ENCODE data around the gene POLN. TPM values are rescaled to one million over a fixed set of nuclear protein-coding genes. Genes with fewer than 3 reads are reported as not detected.

POLN gene
- total RNA-seq, 2 experiments from 2014 or later, result 4.0 to 4.4 TPM

- Histone ChIP-seq H2AFZ (ENCODE audit: low read length) (peak overlapping the region; percentile 74; the same call in 1 of the 2 replicates), H3K4me2 (ENCODE audit: low read length) (peak overlapping the region; percentile 46), H3K36me3 (ENCODE audit: insufficient read depth, low read length) (peaks cover 16% of the 10 kb centered on the region), H3K27ac (ENCODE audit: low read depth, low read length, poor library complexity, severe bottlenecking) (no peak overlapping the region), H3K9me3 (ENCODE audit: low read length) (no peaks in the 10 kb centered on the region), H3K9me2 (ENCODE audit: insufficient read depth, low read length) (no peaks in the 10 kb centered on the region), H3K4me3 (ENCODE audit: low read depth, low read length, poor library complexity, severe bottlenecking) (no peak overlapping the region), H3K4me1 (ENCODE audit: insufficient read depth, low read length, poor library complexity, severe bottlenecking) (peaks cover 37% of the 10 kb centered on the region), H3K79me2 (ENCODE audit: insufficient read depth, low read depth, low read length) (peaks cover 27% of the 10 kb centered on the region), H4K20me1 (ENCODE audit: insufficient read depth, low read length) (peaks cover 22% of the 10 kb centered on the region)
- CTCF ChIA-PET (ENCODE audit: unreplicated experiment), result no interaction called here
- BruUV-seq (replicated peaks), result no TSS peak
- DNase-seq (ENCODE audit: low spot score), result peak; percentile 61
- TF ChIP-seq, protein P1, sequence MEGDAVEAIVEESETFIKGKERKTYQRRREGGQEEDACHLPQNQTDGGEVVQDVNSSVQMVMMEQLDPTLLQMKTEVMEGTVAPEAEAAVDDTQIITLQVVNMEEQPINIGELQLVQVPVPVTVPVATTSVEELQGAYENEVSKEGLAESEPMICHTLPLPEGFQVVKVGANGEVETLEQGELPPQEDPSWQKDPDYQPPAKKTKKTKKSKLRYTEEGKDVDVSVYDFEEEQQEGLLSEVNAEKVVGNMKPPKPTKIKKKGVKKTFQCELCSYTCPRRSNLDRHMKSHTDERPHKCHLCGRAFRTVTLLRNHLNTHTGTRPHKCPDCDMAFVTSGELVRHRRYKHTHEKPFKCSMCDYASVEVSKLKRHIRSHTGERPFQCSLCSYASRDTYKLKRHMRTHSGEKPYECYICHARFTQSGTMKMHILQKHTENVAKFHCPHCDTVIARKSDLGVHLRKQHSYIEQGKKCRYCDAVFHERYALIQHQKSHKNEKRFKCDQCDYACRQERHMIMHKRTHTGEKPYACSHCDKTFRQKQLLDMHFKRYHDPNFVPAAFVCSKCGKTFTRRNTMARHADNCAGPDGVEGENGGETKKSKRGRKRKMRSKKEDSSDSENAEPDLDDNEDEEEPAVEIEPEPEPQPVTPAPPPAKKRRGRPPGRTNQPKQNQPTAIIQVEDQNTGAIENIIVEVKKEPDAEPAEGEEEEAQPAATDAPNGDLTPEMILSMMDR (conservative IDR thresholded peaks at IDR 0.05; ENCODE audit: low read length), result peak; percentile 78
- no peak for TF ChIP-seq EZH2phosphoT487 (IDR thresholded peaks at IDR 0.05; ENCODE audit: borderline replicate concordance, low read depth, low read length)
- intact Hi-C loops (cut with micrococcal nuclease; ENCODE audit: unreplicated experiment), result loop anchor here (2.0 to 5.0 kb wide), 4 partner anchors 48 to 522 kb away; partner anchors contain the start of genes NELFA, RNF4, TACC3 and TMEM129
- POLR2A ChIA-PET, result interaction anchor here (1.0 kb wide), 1 partner anchor 38 kb away, joined by 4 read pairs; no protein-coding TSS in a partner anchor
Measured at GRCh38 chr4:2243681-2244380, 1.9 kb upstream of the POLN start.

DNA sequence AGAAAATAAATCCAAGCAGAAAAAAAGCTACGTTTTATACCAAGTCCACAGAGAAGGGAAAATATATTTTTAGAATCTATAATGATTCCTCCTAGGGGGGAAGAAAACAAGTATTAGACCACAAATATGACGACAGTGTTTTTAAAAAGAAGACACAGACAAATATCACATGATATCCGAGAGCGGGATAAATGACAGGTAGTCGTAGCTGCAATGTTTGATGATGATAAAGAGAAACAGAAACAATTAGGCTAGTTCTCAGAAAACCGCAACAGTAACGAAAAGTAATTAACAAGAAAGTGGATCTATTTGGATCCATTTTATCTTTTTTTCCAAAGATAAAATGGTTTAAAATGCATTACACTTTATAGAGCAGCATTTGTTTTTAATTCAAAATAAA lies 918 bp downstream of the POLN start:
- peak overlapping the region; percentile 86 for H3K4me3 ChIP-seq (ENCODE audit: low read depth, low read length, poor library complexity, severe bottlenecking)
- TF ChIP-seq, protein P1 (conservative IDR thresholded peaks at IDR 0.05; ENCODE audit: low read length), result no peak
- no peak for TF ChIP-seq EZH2phosphoT487 (IDR thresholded peaks at IDR 0.05; ENCODE audit: borderline replicate concordance, low read depth, low read length)
- DNase-seq (ENCODE audit: low spot score), result no peak
- POLR2A ChIA-PET, result interaction anchor here (0.7 to 1.1 kb wide), 2 partner anchors 9 to 108 kb away, joined by 3 to 4 read pairs; no protein-coding TSS in a partner anchor
- peaks cover 52% of the 10 kb centered on the region for H3K79me2 ChIP-seq (ENCODE audit: insufficient read depth, low read depth, low read length)
- H3K4me2 ChIP-seq (ENCODE audit: low read length), result peak overlapping the region; percentile 85
- no peaks in the 10 kb centered on the region for H3K9me3 ChIP-seq (ENCODE audit: low read length)
- peak overlapping the region; percentile 71 for H3K27ac ChIP-seq (ENCODE audit: low read depth, low read length, poor library complexity, severe bottlenecking)
- H3K9me2 ChIP-seq (ENCODE audit: insufficient read depth, low read length), result no peaks in the 10 kb centered on the region
- BruUV-seq (replicated peaks), result no TSS peak
- H4K20me1 ChIP-seq (ENCODE audit: insufficient read depth, low read length), result peaks cover 30% of the 10 kb centered on the region
- intact Hi-C loops (cut with micrococcal nuclease; ENCODE audit: unreplicated experiment), result loop anchor here (5.0 kb wide), 3 partner anchors 51 to 519 kb away; partner anchors contain the start of genes NELFA, TACC3 and TMEM129
- peaks cover 56% of the 10 kb centered on the region for H3K4me1 ChIP-seq (ENCODE audit: insufficient read depth, low read length, poor library complexity, severe bottlenecking)
- CTCF ChIA-PET (ENCODE audit: unreplicated experiment), result no interaction called here
- H2AFZ ChIP-seq (ENCODE audit: low read length), result peak overlapping the region; percentile 68; the same call in 1 of the 2 replicates
- peaks cover 36% of the 10 kb centered on the region for H3K36me3 ChIP-seq (ENCODE audit: insufficient read depth, low read length)

All from OCI-LY7 (cell line).